ENCODE results near the gene RINL. TPM values are rescaled to one million over a fixed set of nuclear protein-coding genes. Genes with fewer than 3 reads are reported as not detected.

The RINL gene
- total and polyA plus RNA-seq, 2 of the 8 experiments (the other 6 are each of a cell fraction or from before 2014, with no cell fraction given): 11.1 to 11.9 TPM

DNA sequence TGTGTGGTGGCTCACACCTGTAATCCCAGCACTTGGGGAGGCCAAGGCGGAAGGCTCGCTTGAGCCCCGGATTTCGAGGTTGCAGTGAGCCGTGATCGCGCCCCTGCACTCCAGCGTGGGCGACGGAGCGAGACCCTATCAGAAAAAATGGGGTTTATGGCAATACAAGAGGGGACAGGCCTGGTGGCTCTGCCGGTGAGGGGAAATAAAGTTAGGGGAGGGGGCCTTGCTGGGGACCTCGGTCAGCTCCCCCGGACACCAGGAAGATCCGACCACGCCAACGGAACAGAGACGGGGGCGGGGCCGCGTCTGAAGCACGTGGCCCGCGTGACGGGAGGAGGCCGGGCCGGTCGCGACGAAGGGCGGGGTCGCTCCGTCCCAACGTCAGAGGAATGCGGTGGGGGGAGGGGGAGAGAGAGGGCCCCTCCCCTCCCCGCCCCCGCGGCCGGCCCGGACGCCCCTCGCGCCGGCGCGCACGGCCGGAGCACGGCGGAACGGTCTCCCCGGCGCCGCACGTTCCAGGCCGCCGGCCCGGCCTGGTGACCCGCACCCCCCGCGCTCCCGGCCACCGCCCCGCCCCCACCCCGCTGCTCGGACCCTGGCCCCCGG is 26.3 kb downstream of the RINL start:
- 4% methylated on average over 21 of the region's 67 CpGs; no CpG with 5 or more reads in 1 of the 2 experiments for WGBS, 2 experiments (ENCODE audit: extremely low coverage in 1 of 2, insufficient coverage in 1 of 2, insufficient read length in 1 of 2, insufficient replicate concordance in 2 of 2, low coverage in 1 of 2, low lambda C conversion rate in 2 of 2, missing lambda C conversion rate in 1 of 2)
- POLR2A ChIA-PET (ENCODE audit: partially characterized antibody): interaction anchor here (0.6 to 4.5 kb wide), 21 partner anchors 9 to 565 kb away, joined by 3 to 65 read pairs (median 5); partner anchors contain the start of genes ECH1, MRPS12, RINL and SARS2
- CTCF ChIA-PET (ENCODE audit: partially characterized antibody): interaction anchor here (0.5 to 4.3 kb wide), 7 partner anchors 11 to 41 kb away, joined by 3 to 21 read pairs (median 3); partner anchors contain the start of gene ECH1
- TF ChIP-seq USF2 (IDR thresholded peaks at IDR 0.05; ENCODE audit: low read length) (peak; percentile 81), HDAC2 (IDR thresholded peaks at IDR 0.05; ENCODE audit: borderline replicate concordance in 1 of 2, low read depth in 2 of 2, low read length in 2 of 2) (0 out of 4 replicates have a peak, but pooled peaks of 1 of the 2 experiments have one; percentile 37), TEAD4 (IDR thresholded peaks at IDR 0.05; ENCODE audit: low read depth, low read length) (peak; percentile 92), EP300 (IDR thresholded peaks at IDR 0.05; ENCODE audit: borderline replicate concordance in 1 of 2, low read depth in 2 of 2, low read length in 2 of 2) (peak in 1 of 2 experiments; percentile 34; a peak in 1 of 3 replicates), TAF1 (IDR thresholded peaks at IDR 0.05; ENCODE audit: low read depth, low read length) (peak; percentile 51; the same call in 1 of the 2 replicates), SIX5 (IDR thresholded peaks at IDR 0.05; ENCODE audit: low read depth, low read length) (no peak), POLR2AphosphoS5 (IDR thresholded peaks at IDR 0.05; ENCODE audit: low read depth, low read length) (peak; percentile 40), RAD21 (IDR thresholded peaks at IDR 0.05 in 1 of 2, conservative IDR thresholded peaks at IDR 0.05 in 1 of 2; ENCODE audit: low read depth in 2 of 2, low read length in 2 of 2) (0 out of 4 replicates have a peak, but pooled peaks of 1 of the 2 experiments have one; percentile 1), TAF7 (optimal IDR thresholded peaks at IDR 0.05; ENCODE audit: borderline replicate concordance, low read depth, low read length) (no peak)

More for the DNA sequence above, 26.3 kb downstream of the RINL start:
- peak; percentile 69 to 94 for DNase-seq (ENCODE audit: low read depth in 1 of 2, low spot score in 2 of 2)
- Histone ChIP-seq H4K20me1 (replicated peaks in 1 of 2; ENCODE audit: control insufficient read depth in 1 of 2, insufficient read depth in 2 of 2, low read length in 2 of 2) (peaks cover 8 to 13% of the 10 kb centered on the region in 2 experiments), H2BK12ac (ENCODE audit: low read depth, low read length) (peak overlapping the region; percentile 68; the same call in 1 of the 2 replicates), H3K23me2 (ENCODE audit: low read depth, low read length) (peaks cover 22% of the 10 kb centered on the region), H3K23ac (ENCODE audit: insufficient read length) (no peak overlapping the region), H3K36me3 (ENCODE audit: control insufficient read depth in 2 of 4, insufficient read depth in 4 of 4, low read length in 3 of 4) (peaks cover 7 to 22% (median 11%) of the 10 kb centered on the region in 4 experiments), H2AFZ (ENCODE audit: low read length) (0 out of 2 replicates have a peak overlapping the region, but pooled peaks have one; percentile 19), H2BK5ac (ENCODE audit: low read depth, low read length) (no peak overlapping the region), H3K4me2 (ENCODE audit: insufficient read depth in 1 of 2, low read depth in 2 of 2, low read length in 2 of 2) (peak overlapping the region; percentile 96 to 97), H3K9ac (replicated peaks in 1 of 4; ENCODE audit: extremely low read depth in 1 of 4, low read depth in 3 of 4, low read length in 3 of 4) (peak overlapping the region in 3 of 4 experiments; percentile 48 to 78 (median 67); a peak in 5 of 7 replicates), H3K79me2 (ENCODE audit: control insufficient read depth in 1 of 2, insufficient read depth in 2 of 2, low read length in 2 of 2) (peaks cover 22 to 24% of the 10 kb centered on the region in 2 experiments), H3K4ac (replicated peaks; ENCODE audit: insufficient read length, low read depth, low read length) (peak overlapping the region; percentile 94), H3K14ac (ENCODE audit: insufficient read length) (no peak overlapping the region), H4K5ac (ENCODE audit: insufficient read length, low read depth, low read length) (peak overlapping the region; percentile 47), H2BK20ac (ENCODE audit: low read length) (no peak overlapping the region), H3K79me1 (ENCODE audit: low read depth, low read length) (peaks cover 9% of the 10 kb centered on the region; the same call in 1 of the 2 replicates), H4K8ac (ENCODE audit: extremely low read depth, insufficient read depth, low read length) (peak overlapping the region; percentile 94), H3K4me1 (replicated peaks in 1 of 4; ENCODE audit: control insufficient read depth in 3 of 4, insufficient read depth in 4 of 4, low read length in 3 of 4) (peaks cover 2 to 16% (median 11%) of the 10 kb centered on the region in 4 experiments), H3K4me3 (ENCODE audit: extremely low read depth in 1 of 4, insufficient read depth in 2 of 4, low read depth in 3 of 4, low read length in 4 of 4) (peak overlapping the region; percentile 67 to 87 (median 72)), H4K91ac (replicated peaks; ENCODE audit: insufficient read length, low read length) (peak overlapping the region; percentile 93), H3K18ac (ENCODE audit: extremely low read depth, low read length) (peak overlapping the region; percentile 32; the same call in 1 of the 2 replicates), H3K27me3 (replicated peaks in 1 of 4; ENCODE audit: control insufficient read depth in 3 of 4, extremely low read depth in 1 of 4, insufficient read depth in 3 of 4, low read length in 3 of 4) (no peaks in the 10 kb centered on the region), H3K56ac (replicated peaks; ENCODE audit: insufficient read length, low read depth, low read length) (no peak overlapping the region), H2BK15ac (ENCODE audit: low read length) (no peak overlapping the region), H3K27ac (ENCODE audit: low read depth, low read length) (peak overlapping the region; percentile 70), H2BK120ac (replicated peaks; ENCODE audit: low read depth, low read length) (no peak overlapping the region), H3K9me3 (ENCODE audit: insufficient read depth in 2 of 2, low read depth in 1 of 2, low read length in 1 of 2) (peaks cover 0 to 7% of the 10 kb centered on the region in 2 experiments; a peak in 1 of 4 replicates), H2AK5ac (ENCODE audit: low read depth, low read length) (no peak overlapping the region)
- FAIRE-seq: no peak

All from H1 (cell line).